Measurements from ENCODE around the gene HSD17B1.

HSD17B1 gene

DNA sequence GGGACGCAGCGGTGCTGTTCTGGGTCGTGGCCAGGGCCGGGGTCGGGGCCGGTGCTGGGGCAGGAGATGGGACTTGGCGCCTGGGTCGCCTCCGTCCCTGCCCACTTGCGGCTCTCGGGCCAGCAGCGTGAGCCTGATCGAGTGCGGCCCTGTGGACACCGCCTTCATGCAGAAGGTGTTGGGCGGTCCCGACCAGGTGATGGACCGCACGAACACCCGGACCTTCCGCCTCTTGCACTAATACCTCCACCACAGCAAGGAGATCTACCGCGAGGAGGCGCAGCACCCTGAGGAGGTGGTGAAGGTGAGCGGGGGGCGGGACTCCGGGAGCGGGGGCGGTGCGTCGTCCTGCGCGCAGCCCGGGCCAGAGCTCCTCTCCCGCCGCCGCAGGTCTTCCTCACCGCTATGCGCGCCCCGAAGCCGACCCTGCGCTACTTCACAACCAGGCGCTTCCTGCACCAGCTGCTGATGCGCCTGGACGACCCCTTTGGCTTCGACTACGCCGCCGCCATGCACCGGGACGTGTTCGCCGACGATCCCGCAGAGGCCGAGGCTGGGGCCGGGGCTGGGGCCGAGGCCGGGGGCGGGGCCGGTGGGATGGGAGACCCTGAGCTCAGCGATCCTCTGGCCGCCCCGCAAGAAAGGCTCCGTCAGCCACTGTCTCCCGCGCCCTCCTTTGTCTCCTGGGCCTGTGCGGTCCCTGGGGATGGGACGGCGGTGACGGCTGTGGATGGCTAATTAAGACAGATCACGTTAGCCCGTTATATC lies 4.5 kb upstream of the HSD17B1 start:
- peak; percentile 97 for DNase-seq

DNA sequence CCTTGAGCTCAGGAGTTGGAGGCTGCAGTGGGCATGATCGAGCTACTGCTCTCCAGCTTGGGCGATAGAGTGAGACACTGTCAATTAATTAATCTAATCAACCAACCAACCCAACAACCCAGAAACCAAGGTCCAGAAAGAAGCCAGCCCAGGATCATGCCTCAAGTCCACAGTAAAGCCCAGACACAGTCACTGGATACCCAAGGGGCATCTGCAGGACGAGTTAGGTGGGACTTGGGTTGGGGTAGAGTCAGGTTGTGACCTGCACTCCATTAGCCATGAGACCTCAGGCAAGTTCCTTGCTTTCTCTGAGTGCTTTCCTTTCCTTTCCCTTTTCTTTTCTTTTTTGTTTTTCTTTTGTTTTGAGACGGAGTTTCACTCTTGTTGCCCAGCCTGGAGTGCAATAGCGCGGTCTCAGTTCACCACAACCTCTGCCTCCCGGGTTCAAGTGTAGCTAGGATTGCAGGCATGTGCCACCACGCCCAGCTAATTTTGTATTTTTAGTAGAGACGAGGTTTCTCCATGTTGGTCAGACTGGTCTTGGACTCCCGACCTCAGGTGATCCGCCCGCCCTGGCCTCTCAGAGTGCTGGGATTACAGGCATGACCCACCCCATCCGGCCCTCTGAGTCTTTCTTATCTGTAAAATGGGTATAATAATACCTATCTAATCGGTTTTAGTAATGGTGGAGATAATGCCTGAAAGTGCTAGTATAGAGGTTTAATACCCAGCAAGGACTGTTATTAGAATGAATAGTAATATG lies 3.5 kb upstream of the HSD17B1 start:
- DNase-seq = no peak

DNA sequence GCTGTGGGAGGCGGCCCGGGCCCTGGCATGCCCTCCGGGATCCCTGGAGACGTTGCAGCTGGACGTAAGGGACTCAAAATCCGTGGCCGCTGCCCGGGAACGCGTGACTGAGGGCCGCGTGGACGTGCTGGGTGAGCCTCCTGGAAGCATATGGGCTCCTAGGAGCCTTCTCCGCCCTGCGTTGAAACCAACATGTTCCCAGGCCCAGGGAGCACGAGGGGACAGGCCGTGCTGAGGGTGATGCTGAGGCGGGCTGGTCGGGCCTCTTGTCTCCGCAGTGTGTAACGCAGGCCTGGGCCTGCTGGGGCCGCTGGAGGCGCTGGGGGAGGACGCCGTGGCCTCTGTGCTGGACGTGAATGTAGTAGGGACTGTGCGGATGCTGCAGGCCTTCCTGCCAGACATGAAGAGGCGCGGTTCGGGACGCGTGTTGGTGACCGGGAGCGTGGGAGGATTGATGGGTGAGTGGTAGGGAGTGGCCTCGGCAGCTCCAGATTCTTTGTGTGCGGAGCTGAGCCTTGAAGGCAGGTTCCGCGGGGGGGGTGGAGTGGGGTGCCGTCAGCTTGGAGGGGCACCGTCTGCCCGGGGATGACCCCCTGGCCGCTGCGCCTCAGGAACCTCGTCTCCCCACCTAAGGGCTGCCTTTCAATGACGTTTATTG lies 567 bp downstream of the HSD17B1 start:
- peak; percentile 89 for DNase-seq

DNA sequence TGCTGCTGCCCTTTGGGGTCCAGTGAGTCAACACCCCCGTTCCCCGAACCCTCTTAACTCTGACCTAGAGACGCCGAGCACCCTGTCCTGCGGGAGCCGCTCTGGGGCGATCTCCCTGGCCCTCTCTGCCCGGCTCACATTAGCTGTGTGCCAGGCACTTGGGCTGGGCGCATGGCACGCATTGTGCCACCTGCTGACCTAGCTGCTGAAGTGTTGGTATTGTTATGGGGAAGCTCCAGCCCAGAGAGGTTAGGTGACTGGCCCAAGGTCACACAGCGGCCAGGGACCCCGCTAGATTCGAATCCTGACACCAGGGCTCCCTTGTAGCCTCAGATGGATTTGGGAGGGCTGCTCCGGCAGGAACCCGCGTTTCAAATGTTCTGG lies 1.1 kb downstream of the HSD17B1 start:
- DNase-seq = no peak

DNA sequence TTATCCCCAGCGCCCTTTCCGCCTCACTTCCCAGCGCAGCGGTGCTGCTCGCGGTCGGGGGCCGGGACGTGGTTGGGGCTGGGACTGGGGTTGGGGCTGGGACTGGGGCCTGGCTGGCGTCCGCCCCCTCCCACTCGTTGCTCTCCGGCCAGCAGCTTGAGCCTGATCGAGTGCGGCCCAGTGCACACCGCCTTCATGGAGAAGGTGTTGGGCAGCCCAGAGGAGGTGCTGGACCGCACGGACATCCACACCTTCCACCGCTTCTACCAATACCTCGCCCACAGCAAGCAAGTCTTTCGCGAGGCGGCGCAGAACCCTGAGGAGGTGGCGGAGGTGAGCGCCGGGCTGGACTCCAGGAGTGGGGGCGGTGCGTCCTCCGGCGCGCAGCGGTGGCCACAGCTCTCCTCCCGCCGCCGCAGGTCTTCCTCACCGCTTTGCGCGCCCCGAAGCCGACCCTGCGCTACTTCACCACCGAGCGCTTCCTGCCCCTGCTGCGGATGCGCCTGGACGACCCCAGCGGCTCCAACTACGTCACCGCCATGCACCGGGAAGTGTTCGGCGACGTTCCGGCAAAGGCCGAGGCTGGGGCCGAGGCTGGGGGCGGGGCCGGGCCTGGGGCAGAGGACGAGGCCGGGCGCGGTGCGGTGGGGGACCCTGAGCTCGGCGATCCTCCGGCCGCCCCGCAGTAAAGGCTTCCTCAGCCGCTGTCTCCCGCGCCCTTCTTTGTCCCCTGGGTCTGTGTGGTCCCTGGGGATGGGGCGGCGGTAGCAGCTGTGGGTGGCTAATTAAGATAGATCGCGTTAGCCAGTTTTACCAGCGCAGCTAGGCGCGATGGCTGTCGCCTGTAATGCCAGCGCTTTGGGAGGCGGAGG lies 1.8 kb downstream of the HSD17B1 start:
- peak; percentile 97 for DNase-seq

DNA sequence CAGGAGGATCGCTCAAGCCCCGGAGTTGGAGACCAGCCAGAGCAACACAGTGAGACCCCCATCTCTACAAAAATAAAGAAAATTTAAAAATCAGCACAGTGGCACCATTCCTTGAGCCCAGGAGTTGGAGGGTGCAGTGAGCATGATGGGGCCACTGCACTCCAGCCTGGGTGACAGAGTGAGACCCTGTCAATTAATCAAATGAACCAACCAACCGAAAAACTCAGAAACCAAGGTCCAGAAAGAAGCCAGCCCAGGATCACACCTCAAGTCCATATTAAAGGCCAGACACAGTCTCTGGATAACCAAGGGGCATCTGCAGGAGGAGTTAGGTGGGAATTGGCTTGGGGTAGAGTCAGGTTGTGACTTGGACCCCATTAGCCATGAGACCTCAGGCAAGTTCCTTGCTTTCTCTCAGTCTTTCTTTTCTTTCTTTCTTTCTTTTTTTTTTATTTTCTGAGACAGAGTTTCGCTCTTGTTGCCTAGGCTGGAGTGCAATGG lies 2.4 kb downstream of the HSD17B1 start:
- no peak for DNase-seq

DNA sequence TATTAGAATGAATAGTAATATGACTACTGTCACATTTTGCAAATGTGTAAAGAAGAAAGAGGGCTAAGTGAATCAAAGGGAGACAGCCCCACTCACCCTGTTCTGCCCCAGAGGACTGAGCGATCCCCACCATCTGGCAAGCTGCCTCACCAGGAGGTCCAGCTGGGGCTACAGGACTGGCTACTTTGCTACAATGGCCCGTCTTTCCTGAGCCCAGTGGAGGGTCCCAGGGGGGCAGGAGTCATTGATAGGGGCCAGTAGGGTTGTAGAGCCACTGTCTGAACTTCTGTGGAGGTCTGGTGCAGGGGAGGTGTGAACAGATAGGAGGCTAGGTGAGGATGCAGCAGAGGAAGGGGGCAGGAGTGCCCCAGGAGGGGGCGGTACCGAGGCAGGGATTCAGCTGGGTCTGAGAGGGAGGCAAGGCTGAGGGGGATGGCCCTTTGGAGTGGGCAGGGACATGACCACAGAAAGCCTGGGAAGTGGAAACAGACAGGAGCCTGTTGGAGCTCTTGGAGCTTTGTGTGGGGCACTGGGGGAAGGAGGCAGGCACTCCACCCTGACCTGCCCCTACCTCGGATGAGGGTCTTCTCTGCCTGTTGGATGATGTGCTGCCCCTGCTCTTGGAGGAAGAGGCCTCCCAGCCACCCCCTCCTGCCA lies 3.4 kb downstream of the HSD17B1 start:
- peak; percentile 96 for DNase-seq

DNA sequence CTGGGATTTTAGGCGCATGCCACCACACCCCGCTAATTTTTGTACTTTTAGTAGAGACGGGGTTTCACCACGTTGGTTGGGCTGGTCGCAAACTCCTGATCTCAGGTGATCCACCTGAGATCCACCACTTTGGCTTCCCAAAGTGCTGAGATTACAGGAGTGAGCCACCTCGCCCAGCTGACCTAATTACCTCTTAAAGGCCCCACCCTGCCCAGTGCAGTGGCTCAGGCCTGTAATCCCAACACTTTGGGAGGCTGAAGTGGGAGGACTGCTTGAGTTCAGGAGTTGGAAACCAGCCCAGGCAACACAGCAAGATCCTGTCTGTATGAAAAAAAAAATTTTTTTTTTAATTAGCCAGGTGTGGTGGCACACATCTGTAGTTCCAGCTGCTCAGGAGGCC lies 6.4 kb downstream of the HSD17B1 start:
- no peak for DNase-seq

DNA sequence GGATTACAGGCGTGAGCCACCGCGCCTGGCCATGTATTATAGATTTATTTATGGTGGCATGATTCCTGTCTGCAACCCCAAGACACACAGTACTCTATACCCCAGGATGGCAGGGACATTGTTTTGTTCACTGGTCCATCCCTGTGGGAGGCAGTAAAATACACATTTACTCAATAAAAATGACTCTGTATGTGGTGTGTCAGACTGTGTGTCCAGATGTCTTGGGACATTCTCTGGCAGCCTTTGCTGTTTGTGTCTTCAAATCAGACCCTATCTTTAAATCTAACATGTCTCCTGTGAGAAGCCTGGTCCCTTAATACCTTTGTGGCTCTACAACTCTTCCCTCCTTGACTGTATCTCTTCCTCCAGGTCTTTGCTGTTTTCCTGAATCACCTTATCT lies 7.5 kb downstream of the HSD17B1 start:
- DNase-seq = no peak

DNA sequence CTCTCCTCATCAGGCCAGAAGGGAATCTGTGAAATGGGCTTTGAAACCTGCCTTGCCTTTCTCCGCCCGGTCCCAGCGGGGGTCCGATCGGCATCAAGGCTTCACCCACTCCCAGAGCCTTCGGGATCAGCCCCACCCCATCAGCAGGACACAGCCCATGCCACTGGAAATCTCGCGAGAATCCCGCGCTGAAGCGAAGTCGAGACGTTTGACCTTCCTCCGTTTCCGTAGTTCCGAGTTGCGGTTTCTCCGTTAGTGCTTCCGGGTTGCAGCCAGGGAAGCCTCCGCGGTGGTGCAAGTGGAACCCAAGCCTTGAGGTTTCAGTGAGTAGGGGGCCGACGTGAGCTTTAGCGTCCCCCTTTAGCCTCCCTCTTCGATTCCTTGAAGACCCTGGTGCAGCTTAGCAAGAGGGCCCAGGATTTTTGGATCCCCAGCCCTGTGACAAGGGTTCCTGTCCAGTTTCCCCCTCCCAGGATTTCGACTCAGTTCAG lies 9.2 kb downstream of the HSD17B1 start, which contains the start of gene COASY:
Gene COASY (plus strand): TSS at position 252 of the 491 bp plus-strand sequence. CDS start 475 bp downstream, outside the sequence.
- peak; percentile 99 for DNase-seq

DNA sequence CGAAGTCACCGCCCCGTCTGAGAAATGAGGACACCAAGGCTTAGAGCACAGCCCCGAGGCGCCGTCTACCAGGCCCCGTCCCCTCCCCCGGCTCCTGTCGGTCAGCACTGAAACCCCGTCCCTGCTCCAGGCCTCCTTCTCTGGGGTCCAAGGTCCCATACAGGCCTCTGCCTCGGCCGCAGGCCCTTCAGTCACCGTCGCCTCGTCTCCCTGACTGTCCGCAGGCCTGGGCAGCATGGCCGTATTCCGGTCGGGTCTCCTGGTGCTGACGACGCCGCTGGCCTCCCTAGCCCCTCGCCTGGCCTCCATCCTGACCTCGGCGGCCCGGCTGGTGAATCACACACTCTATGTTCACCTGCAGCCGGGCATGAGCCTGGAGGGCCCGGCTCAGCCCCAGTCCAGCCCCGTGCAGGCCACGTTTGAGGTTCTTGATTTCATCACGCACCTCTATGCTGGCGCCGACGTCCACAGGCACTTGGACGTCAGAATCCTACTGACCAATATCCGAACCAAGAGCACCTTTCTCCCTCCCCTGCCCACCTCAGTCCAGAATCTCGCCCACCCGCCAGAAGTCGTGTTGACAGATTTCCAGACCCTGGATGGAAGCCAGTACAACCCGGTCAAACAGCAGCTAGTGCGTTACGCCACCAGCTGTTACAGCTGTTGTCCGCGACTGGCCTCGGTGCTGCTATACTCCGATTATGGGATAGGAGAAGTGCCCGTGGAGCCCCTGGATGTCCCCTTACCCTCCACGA lies 9.8 kb downstream of the HSD17B1 start:
- DNase-seq = peak; percentile 75

DNA sequence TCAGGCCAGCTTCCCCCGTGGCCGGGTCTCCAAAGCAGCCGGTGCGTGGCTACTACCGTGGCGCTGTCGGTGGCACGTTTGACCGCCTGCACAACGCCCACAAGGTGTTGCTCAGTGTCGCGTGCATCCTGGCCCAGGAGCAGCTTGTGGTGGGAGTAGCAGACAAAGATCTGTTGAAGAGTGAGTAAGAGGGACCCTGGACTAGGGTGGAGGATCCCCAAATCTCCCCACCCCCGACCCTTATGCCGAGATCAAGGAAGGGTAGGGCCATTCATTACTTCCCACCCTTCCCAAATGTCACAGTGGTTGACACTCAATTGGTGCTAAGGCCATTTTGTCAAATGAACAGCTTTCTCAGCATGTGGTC lies 10.4 kb downstream of the HSD17B1 start:
- no peak for DNase-seq

DNA sequence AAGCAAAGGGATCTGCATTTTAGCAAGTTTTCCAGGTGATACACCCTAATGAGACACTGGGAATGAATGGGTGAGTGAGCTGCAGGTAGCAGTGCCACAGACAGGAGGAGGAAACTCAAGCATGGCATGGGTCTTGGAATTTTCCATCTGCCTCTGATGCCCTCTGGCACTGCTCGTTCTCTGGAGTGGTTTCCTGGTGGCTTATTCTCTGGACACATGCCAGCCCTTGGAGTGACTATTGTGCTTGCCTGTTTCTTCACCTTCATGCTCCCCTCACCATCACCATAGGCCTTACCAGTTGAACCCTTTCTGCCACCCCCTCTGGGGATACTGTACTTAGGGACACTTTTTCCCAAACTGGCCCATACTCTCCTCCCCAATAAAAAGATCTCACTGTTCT lies 10.8 kb downstream of the HSD17B1 start:
- DNase-seq = no peak

DNA sequence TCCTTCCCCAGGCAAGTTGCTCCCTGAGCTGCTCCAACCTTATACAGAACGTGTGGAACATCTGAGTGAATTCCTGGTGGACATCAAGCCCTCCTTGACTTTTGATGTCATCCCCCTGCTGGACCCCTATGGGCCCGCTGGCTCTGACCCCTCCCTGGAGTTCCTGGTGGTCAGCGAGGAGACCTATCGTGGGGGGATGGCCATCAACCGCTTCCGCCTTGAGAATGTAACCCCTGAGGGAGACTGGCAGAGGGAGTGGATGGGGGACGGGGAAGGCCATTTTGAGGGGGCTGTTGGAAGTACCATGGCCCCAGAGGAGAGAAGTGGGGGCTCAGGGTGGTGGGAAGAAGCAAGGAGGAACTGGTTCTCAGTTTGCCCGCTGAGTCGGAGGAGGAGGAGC lies 11.2 kb downstream of the HSD17B1 start:
- no peak for DNase-seq

DNA sequence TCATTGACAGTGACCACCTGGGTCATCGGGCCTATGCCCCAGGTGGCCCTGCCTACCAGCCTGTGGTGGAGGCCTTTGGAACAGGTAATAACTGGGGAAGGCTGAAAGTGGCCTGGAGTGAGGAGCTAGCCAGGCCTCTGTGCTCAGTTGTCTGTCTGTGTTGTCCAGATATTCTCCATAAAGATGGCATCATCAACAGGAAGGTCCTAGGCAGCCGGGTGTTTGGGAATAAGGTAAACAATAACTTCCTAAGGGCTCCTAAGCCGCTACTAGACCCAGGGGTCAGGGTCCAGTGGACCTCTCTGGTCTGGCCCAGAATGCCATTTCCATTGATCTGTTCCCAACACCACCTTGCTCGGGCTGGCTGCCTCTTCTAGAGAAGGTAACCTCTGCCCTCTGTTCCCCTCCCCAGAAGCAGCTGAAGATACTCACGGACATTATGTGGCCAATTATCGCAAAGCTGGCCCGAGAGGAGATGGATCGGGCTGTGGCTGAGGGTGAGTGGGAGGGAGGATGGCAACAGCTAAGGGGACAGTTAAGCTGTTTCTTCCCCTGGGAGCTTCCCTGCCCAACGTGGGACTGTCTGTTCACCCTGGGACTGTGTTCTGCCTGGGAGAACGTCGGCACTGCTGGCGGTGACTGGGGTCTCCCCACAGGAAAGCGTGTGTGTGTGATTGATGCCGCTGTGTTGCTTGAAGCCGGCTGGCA lies 12.2 kb downstream of the HSD17B1 start:
- DNase-seq = no peak

DNA sequence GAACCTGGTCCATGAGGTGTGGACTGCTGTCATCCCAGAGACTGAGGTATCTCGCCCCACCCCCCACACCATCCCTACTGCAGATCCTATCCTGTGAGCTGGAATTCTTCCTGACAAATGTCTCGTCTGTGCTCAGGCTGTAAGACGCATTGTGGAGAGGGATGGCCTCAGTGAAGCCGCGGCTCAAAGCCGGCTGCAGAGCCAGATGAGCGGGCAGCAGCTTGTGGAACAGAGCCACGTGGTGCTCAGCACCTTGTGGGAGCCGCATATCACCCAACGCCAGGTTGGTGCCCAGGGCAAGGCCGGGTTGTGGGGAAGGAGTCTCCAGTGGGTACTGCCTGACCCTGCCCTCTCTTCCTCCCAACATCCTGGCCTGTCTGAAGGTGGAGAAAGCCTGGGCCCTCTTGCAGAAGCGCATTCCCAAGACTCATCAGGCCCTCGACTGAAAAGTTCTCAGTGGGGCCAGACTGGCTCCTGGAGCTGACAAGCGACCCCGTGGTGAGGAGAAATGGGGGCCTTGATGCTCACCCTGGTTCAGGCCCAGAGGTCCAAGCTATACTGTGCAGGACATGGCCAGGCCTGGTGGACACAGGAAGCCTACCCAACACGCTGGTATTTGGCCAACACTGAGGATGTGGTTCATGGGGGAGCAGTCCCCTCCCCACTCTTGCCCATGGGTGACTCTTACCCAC lies 12.9 kb downstream of the HSD17B1 start:
- DNase-seq = no peak

DNA sequence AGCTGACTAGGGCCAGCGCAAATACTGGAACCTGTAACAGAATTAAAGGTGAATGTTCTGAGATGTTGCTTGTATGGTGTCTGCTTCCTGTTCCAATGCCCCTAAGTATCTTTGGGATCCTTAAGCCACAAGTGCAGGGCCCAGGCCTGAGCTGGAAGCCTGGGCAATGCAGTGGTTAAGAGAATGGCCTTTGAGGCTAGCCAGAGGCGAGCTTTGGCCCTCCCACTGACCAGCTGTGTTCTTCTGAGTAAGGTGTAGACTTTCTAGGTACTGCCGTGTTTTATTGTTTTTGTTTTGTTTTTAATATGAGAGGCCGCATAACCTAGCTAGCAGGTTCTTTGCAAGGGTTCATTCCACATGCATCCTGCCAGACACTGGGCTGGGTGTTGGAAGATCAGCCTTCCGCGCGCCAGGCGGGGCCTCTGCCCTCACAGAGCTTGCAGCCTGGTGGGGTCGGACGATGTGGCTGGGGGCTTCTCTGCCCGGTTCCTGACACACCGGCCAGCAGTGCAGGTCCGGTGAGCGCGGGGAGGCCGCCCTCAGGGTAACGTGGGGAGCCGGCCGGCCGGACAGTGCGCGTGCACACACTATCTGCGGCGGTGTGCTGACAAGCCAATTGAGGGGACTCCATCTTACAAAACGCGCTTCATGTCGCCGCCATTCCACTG lies 13.6 kb downstream of the HSD17B1 start:
- DNase-seq = no peak

DNA sequence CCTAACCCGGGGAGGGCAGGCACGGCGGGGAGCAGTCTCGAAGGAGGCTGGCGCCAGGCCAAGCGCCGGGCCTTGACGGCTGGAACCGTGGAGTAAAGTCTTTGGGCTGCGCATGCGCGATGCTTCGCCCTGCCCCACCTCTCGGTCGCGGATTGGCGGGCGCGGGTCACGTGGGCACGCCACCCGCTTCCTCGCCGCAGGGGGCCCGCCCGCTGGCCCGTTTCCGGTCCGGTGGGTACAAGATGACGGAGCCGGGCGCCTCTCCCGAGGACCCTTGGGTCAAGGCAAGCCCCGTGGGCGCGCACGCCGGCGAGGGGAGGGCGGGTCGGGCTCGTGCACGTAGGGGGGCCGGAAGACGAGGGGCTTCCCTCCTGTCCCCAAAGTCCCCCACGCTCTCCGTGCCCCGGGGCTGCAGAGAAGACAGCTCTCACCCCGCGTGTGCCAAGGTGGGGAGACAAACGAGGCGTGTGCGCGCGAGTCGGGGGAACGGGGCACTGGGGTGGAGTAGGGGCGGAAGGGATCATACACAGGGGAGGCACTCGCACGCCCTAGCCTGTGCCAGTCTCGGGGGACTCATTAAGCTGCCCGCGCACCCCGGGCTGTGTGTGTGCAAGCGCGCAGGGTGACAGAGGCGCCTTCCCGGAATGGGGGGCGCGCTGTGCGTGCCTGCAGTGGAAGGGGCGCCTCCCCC lies 14.3 kb downstream of the HSD17B1 start, which contains the start of gene MLX:
Gene MLX (plus strand): TSS at position 218 of the 691 bp plus-strand sequence. CDS start 25 bp downstream, at position 243.
- peak; percentile 95 for DNase-seq
